Fibroblast of lung (primary cell): ENCODE results near the gene GAK.

Source experiments
- EZH2 ChIP-seq: IDR thresholded peaks from 2 replicates; pipeline ENCODE4 v1.5.1; 2012; ENCODE audit warnings: low read length, control low read depth, mild to moderate bottlenecking; ENCODE audit errors: missing control alignments
- TF ChIP-seq, protein P1 (sequence below), 2 donors: IDR thresholded peaks in 1 of 2; conservative IDR thresholded peaks in 1 of 2; 1 replicate in 1 of 2; 2 replicates in 1 of 2; pipeline ENCODE4 v1.5.1; 2011 to 2012; ENCODE audit warnings: low read length in 2 of 2, control low read depth in 1 of 2, inconsistent platforms in 1 of 2, low read depth in 1 of 2, mild to moderate bottlenecking in 1 of 2

DNA sequence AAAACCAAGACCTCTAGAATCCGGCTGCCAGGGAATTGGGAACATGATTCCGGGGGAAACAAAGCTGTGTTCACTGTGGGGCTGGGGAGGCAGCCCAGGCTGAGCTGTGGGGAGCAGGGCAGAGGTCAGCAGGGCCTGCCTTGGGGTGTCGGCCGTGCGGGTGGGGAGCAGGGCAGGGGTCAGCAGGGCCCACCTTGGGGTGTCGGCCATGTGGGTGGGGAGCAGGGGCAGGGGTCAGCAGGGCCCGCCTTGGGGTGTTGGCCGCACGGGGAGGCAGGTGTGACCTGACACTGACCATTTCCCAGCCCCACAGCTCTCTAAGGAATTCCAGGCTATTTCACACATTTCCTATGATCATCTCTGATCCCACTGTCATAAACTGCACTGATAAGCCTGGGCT lies 60.6 kb downstream of the GAK start:
- no peak for TF ChIP-seq EZH2
- TF ChIP-seq, protein P1, sequence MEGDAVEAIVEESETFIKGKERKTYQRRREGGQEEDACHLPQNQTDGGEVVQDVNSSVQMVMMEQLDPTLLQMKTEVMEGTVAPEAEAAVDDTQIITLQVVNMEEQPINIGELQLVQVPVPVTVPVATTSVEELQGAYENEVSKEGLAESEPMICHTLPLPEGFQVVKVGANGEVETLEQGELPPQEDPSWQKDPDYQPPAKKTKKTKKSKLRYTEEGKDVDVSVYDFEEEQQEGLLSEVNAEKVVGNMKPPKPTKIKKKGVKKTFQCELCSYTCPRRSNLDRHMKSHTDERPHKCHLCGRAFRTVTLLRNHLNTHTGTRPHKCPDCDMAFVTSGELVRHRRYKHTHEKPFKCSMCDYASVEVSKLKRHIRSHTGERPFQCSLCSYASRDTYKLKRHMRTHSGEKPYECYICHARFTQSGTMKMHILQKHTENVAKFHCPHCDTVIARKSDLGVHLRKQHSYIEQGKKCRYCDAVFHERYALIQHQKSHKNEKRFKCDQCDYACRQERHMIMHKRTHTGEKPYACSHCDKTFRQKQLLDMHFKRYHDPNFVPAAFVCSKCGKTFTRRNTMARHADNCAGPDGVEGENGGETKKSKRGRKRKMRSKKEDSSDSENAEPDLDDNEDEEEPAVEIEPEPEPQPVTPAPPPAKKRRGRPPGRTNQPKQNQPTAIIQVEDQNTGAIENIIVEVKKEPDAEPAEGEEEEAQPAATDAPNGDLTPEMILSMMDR (conservative IDR thresholded peaks at IDR 0.05 in 1 of 2, IDR thresholded peaks at IDR 0.05 in 1 of 2; ENCODE audit: low read depth in 1 of 2, low read length in 2 of 2): no peak
